H1 (cell line): ENCODE data around the gene RPS6KA2. TPM values are rescaled to one million over a fixed set of nuclear protein-coding genes. Genes with fewer than 3 reads are reported as not detected.

Experiments used
- CTCF ChIA-PET: fragments of 300-600 bp; sonication (Branson Sonifier 250); formaldehyde crosslinking; loops from one replicate; lab custom pipeline; 2021; ENCODE audit not compliant: partially characterized antibody; lab: Charles Lee
- POLR2A ChIA-PET: fragments of 300-600 bp; sonication (Branson Sonifier 250); formaldehyde crosslinking; loops from one replicate; lab custom pipeline; 2021; ENCODE audit warnings: inconsistent platforms; ENCODE audit not compliant: partially characterized antibody; lab: Charles Lee
- DNase-seq, 2 experiments: peaks; one replicate each; pipeline versions ENCODE4 v3.0.0 to v3.0.0-alpha.2; 2010 to 2022; ENCODE audit warnings: low spot score in 2 of 2, low read depth in 1 of 2, mixed read lengths in 1 of 2
- FAIRE-seq: peaks from 2 replicates; lab custom pipeline; 2011; peaks lifted over from hg19 to GRCh38; lab: Jason Lieb, UNC
- H2AFZ ChIP-seq: 2 replicates; pipeline ENCODE4 v1.8.1; 2012; ENCODE audit warnings: low read length, inconsistent platforms
- H2AK5ac ChIP-seq: 2 replicates; pipeline ENCODE4 v1.6.1; 2013; ENCODE audit warnings: low read depth, low read length
- H2BK120ac ChIP-seq: replicated peaks from 2 replicates; pipeline ENCODE3; 2013; ENCODE audit warnings: low read depth, low read length, inconsistent platforms
- H2BK12ac ChIP-seq: 2 replicates; pipeline ENCODE4 v1.6.1; 2013; ENCODE audit warnings: low read depth, low read length
- H2BK15ac ChIP-seq: 2 replicates; pipeline ENCODE4 v1.6.1; 2013; ENCODE audit warnings: low read length
- H2BK20ac ChIP-seq: 2 replicates; pipeline ENCODE4 v1.6.1; 2013; ENCODE audit warnings: low read length
- H2BK5ac ChIP-seq: 2 replicates; pipeline ENCODE4 v1.6.1; 2013; ENCODE audit warnings: low read depth, low read length
- H3K14ac ChIP-seq: 2 replicates; pipeline ENCODE4 v1.6.1; 2013; ENCODE audit warnings: inconsistent platforms; ENCODE audit not compliant: insufficient read length
- H3K18ac ChIP-seq: 2 replicates; pipeline ENCODE4 v1.6.1; 2013; ENCODE audit warnings: low read length; ENCODE audit errors: extremely low read depth
- H3K23ac ChIP-seq: 2 replicates; pipeline ENCODE4 v1.6.1; 2013; ENCODE audit warnings: inconsistent platforms; ENCODE audit not compliant: insufficient read length
- H3K23me2 ChIP-seq: 2 replicates; pipeline ENCODE4 v1.6.1; 2013; ENCODE audit warnings: low read depth, low read length
- H3K27ac ChIP-seq: 2 replicates; pipeline ENCODE4 v1.6.1; 2011; ENCODE audit warnings: low read depth, low read length, inconsistent platforms
- H3K27me3 ChIP-seq, 4 experiments: replicated peaks in 1 of 4; 1 replicate in 1 of 4; 2 replicates in 3 of 4; pipeline versions ENCODE4 v1.6.1 to v1.8.1; 2011 to 2013; ENCODE audit warnings: low read length in 3 of 4, mild to moderate bottlenecking in 3 of 4, inconsistent platforms in 2 of 4, mixed read lengths in 2 of 4, moderate library complexity in 1 of 4; ENCODE audit not compliant: control insufficient read depth in 3 of 4, insufficient read depth in 3 of 4; ENCODE audit errors: extremely low read depth in 1 of 4
- H3K36me3 ChIP-seq, 4 experiments: 2 replicates each; pipeline versions ENCODE4 v1.6.1 to v1.8.1; 2011 to 2013; ENCODE audit warnings: mild to moderate bottlenecking in 4 of 4, low read length in 3 of 4, moderate library complexity in 2 of 4, control low read depth in 1 of 4, inconsistent platforms in 1 of 4; ENCODE audit not compliant: insufficient read depth in 4 of 4, control insufficient read depth in 2 of 4
- H3K4ac ChIP-seq: replicated peaks from 2 replicates; pipeline ENCODE3; 2013; ENCODE audit warnings: low read length, low read depth, mixed read lengths, inconsistent platforms; ENCODE audit not compliant: insufficient read length
- H3K4me1 ChIP-seq, 4 experiments: replicated peaks in 1 of 4; 1 replicate in 1 of 4; 2 replicates in 3 of 4; pipeline versions ENCODE4 v1.6.1 to v1.8.1; 2011 to 2013; ENCODE audit warnings: low read length in 3 of 4, inconsistent platforms in 2 of 4, mixed read lengths in 1 of 4; ENCODE audit not compliant: insufficient read depth in 4 of 4, control insufficient read depth in 3 of 4
- H3K4me2 ChIP-seq, 2 experiments: 2 replicates each; pipeline versions ENCODE4 v1.6.1 to v1.8.1; 2011 to 2013; ENCODE audit warnings: low read depth in 2 of 2, low read length in 2 of 2, control low read depth in 1 of 2, inconsistent platforms in 1 of 2, mild to moderate bottlenecking in 1 of 2; ENCODE audit not compliant: insufficient read depth in 1 of 2
- H3K4me3 ChIP-seq, 4 experiments: fragments of 200-600, 300-600 bp in 1 of 4; sonication (generic), shearing (Covaris generic), sonication (Bioruptor Twin) in 1 of 4; 2 replicates each; pipeline versions ENCODE4 v1.5.1 to v1.8.1; 2011 to 2016; ENCODE audit warnings: low read length in 4 of 4, low read depth in 3 of 4, control low read depth in 2 of 4, inconsistent platforms in 2 of 4, mild to moderate bottlenecking in 2 of 4, mixed read lengths in 1 of 4, moderate library complexity in 1 of 4; ENCODE audit not compliant: insufficient read depth in 2 of 4; ENCODE audit errors: extremely low read depth in 1 of 4
- H3K56ac ChIP-seq: replicated peaks from 2 replicates; pipeline ENCODE3; 2013; ENCODE audit warnings: low read depth, mild to moderate bottlenecking, mixed read lengths, low read length, inconsistent platforms; ENCODE audit not compliant: insufficient read length
- H3K79me1 ChIP-seq: 2 replicates; pipeline ENCODE4 v1.6.1; 2013; ENCODE audit warnings: low read depth, low read length, control low read depth
- H3K79me2 ChIP-seq, 2 experiments: 2 replicates each; pipeline versions ENCODE4 v1.6.1 to v1.8.1; 2012 to 2013; ENCODE audit warnings: low read length in 2 of 2, mild to moderate bottlenecking in 2 of 2, inconsistent platforms in 1 of 2; ENCODE audit not compliant: insufficient read depth in 2 of 2, control insufficient read depth in 1 of 2
- H3K9ac ChIP-seq, 4 experiments: replicated peaks in 1 of 4; 1 replicate in 1 of 4; 2 replicates in 3 of 4; pipeline versions ENCODE4 v1.6.1 to v1.8.1; 2011 to 2013; ENCODE audit warnings: low read depth in 3 of 4, low read length in 3 of 4, control low read depth in 2 of 4, mild to moderate bottlenecking in 2 of 4, moderate library complexity in 2 of 4, inconsistent platforms in 1 of 4; ENCODE audit errors: extremely low read depth in 1 of 4
- H3K9me3 ChIP-seq, 2 experiments: 2 replicates each; pipeline versions ENCODE4 v1.6.1 to v1.8.1; 2012 to 2013; ENCODE audit warnings: mild to moderate bottlenecking in 2 of 2, moderate library complexity in 2 of 2, control low read depth in 1 of 2, inconsistent platforms in 1 of 2, low read depth in 1 of 2, low read length in 1 of 2, mixed read lengths in 1 of 2; ENCODE audit not compliant: insufficient read depth in 2 of 2
- H4K20me1 ChIP-seq, 2 experiments: replicated peaks in 1 of 2; 2 replicates each; pipeline versions ENCODE3 to v1.8.1; 2011 to 2013; ENCODE audit warnings: inconsistent platforms in 2 of 2, low read length in 2 of 2, mild to moderate bottlenecking in 1 of 2; ENCODE audit not compliant: insufficient read depth in 2 of 2, control insufficient read depth in 1 of 2
- H4K5ac ChIP-seq: 2 replicates; pipeline ENCODE4 v1.6.1; 2013; ENCODE audit warnings: low read length, low read depth, mixed read lengths, inconsistent platforms; ENCODE audit not compliant: insufficient read length
- H4K8ac ChIP-seq: 2 replicates; pipeline ENCODE4 v1.8.0; 2013; ENCODE audit warnings: mild to moderate bottlenecking, moderate library complexity, low read length, inconsistent platforms; ENCODE audit not compliant: insufficient read depth; ENCODE audit errors: extremely low read depth
- H4K91ac ChIP-seq: replicated peaks from 2 replicates; pipeline ENCODE3; 2013; ENCODE audit warnings: low read length, mixed read lengths, inconsistent platforms; ENCODE audit not compliant: insufficient read length
- BACH1 ChIP-seq: IDR thresholded peaks from 2 replicates; pipeline ENCODE4 v1.6.1; 2012; ENCODE audit warnings: low read length, improper control_type of control experiment
- CHD1 ChIP-seq: IDR thresholded peaks from 2 replicates; pipeline ENCODE4 v1.6.1; 2012; ENCODE audit warnings: low read depth, low read length, improper control_type of control experiment
- MAFK ChIP-seq: IDR thresholded peaks from 2 replicates; pipeline ENCODE4 v1.6.1; 2012; ENCODE audit warnings: low read depth, mild to moderate bottlenecking, improper control_type of control experiment, low read length
- POLR2AphosphoS5 ChIP-seq: IDR thresholded peaks from 2 replicates; pipeline ENCODE4 v1.6.1; 2011; ENCODE audit warnings: low read depth, low read length
- WGBS, 2 experiments: shearing (Covaris generic) in 1 of 2; methylation state at CpG; one replicate each; pipeline versions ENCODE4 v1.1.6 to v1.1.7; 2013 to 2015; ENCODE audit warnings: low lambda C conversion rate in 2 of 2, mixed read lengths in 2 of 2, inconsistent platforms in 1 of 2, low coverage in 1 of 2, missing lambda C conversion rate in 1 of 2; ENCODE audit not compliant: insufficient replicate concordance in 2 of 2, insufficient coverage in 1 of 2, insufficient read length in 1 of 2; ENCODE audit errors: extremely low coverage in 1 of 2, missing lambda C conversion rate in 1 of 2; 5-methylcytosine and 5-hydroxymethylcytosine counted together
- polyA plus RNA-seq, 7 experiments: library from polyadenylated mRNA; depleted of rRNA in 3 of 7; stranded (reverse) in 5 of 7; unstranded in 2 of 7; fragments of >200 nt in 5 of 7; fragments of 200-250 nt in 2 of 7; gene quantifications; 1 replicate in 5 of 7; 2 replicates in 1 of 7; 4 replicates in 1 of 7; pipeline versions ENCODE4 v1.2.1 to v1.2.3, GENCODE V29; 2011 to 2013; ENCODE audit warnings: missing spikeins in 2 of 7, mixed read lengths in 2 of 7
- total RNA-seq: library from RNA; stranded (reverse); fragmentation: NEBNext Ultra II Directional; extraction: Animal tissue kit (Norgen Biotek cat#: 25700); gene quantifications from 2 replicates; pipeline ENCODE4 v1.2.1, GENCODE V29; 2021

Gene RPS6KA2
- total and polyA plus RNA-seq, 2 of the 8 experiments (the other 6 are each of a cell fraction or from before 2014, with no cell fraction given) = 8.8 to 25.7 TPM

GRCh38 chr6:166408936-166409755 is 217.9 kb downstream of the RPS6KA2 start:
- no peak for DNase-seq
- no peak overlapping the region for H3K9ac ChIP-seq
- no peak overlapping the region for H4K8ac ChIP-seq
- H3K4ac ChIP-seq = no peak overlapping the region
- H3K23me2 ChIP-seq = no peaks in the 10 kb centered on the region
- no peaks in the 10 kb centered on the region for H3K27me3 ChIP-seq
- H3K56ac ChIP-seq = no peak overlapping the region
- WGBS, 2 experiments = 86% methylated on average over 22 of the region's 22 CpGs; no CpG with 5 or more reads in 1 of the 2 experiments
- no peak overlapping the region for H4K5ac ChIP-seq
- ChIA-PET CTCF (interaction anchor here (0.7 to 2.4 kb wide), 5 partner anchors 8 to 147 kb away, joined by 3 to 15 read pairs (median 3); no protein-coding TSS in a partner anchor), POLR2A (no interaction called here)
- no peak overlapping the region for H3K27ac ChIP-seq
- no peak overlapping the region for H2AFZ ChIP-seq
- FAIRE-seq = no peak
- H2BK20ac ChIP-seq = no peak overlapping the region
- H3K36me3 ChIP-seq = peaks cover 0 to 3% (median 0%) of the 10 kb centered on the region in 4 experiments; a peak in 2 of 8 replicates
- no peak overlapping the region for H2BK120ac ChIP-seq
- no peaks in the 10 kb centered on the region for H3K79me2 ChIP-seq
- H3K9me3 ChIP-seq = no peaks in the 10 kb centered on the region
- H3K14ac ChIP-seq = no peak overlapping the region
- H3K4me3 ChIP-seq = no peak overlapping the region
- peaks cover 0 to 3% (median 0%) of the 10 kb centered on the region in 4 experiments; a peak in 2 of 7 replicates for H3K4me1 ChIP-seq
- 0 out of 2 replicates have a peak overlapping the region, but pooled peaks have one; percentile 6 for H2BK15ac ChIP-seq
- H3K18ac ChIP-seq = no peak overlapping the region
- TF ChIP-seq POLR2AphosphoS5 (peak; percentile 14; the same call in 1 of the 2 replicates), CHD1 (no peak), BACH1 (peak; percentile 86), MAFK (peak; percentile 83)
- TF ChIP-seq, all 59 proteins: peak for 3
- Histone ChIP-seq H3K23ac (no peak overlapping the region), H3K4me2 (no peak overlapping the region), H3K79me1 (peaks cover 2% of the 10 kb centered on the region; the same call in 1 of the 2 replicates), H2BK12ac (no peak overlapping the region), H2AK5ac (no peak overlapping the region; the same call in 1 of the 2 replicates), H2BK5ac (no peak overlapping the region), H4K91ac (no peak overlapping the region), H4K20me1 (peaks cover 0 to 4% of the 10 kb centered on the region in 2 experiments)
